ENCODE measurements around the gene CABP5.

Gene CABP5

DNA sequence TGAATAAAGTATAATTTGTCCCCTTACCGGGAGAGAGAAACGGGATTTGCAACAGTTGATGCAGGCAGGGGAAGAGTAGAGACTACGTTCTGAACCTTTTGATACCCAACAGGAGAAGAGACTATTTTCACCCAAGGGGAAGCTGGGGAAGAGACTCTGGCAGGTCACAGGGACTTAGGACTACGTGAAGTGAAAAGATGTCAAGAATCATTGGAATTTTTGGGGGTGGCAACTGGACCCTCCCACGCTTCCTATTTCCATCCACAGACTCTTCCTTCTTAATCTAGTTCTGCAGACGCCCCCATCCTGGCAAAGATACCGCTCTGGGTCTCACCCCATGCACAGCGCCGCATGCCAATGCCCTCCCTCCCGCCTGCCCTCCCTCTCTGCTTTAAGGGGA is 13.8 kb downstream of the CABP5 start:
- no peak for DNase-seq (ENCODE audit: low read depth)

DNA sequence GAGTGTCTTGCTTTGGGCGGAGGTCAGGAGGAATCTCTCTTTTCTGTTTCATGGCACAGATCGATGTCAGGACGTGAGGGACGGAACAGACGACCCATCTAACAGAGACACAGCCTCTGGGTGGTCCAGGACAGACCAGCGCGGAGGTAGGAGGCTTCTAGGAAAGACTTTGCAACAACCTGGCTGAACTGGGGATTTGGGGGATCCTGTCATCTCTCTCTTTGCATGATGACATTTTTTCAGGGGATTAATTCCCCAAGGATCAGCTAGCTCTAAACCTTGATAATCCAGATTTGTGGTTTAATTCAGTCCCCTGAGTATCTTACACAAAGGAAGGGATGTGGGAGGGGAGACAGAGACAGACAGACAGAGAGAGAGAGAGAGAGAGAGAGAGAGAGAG is 14.4 kb downstream of the CABP5 start:
- DNase-seq (ENCODE audit: low read depth), result no peak

DNA sequence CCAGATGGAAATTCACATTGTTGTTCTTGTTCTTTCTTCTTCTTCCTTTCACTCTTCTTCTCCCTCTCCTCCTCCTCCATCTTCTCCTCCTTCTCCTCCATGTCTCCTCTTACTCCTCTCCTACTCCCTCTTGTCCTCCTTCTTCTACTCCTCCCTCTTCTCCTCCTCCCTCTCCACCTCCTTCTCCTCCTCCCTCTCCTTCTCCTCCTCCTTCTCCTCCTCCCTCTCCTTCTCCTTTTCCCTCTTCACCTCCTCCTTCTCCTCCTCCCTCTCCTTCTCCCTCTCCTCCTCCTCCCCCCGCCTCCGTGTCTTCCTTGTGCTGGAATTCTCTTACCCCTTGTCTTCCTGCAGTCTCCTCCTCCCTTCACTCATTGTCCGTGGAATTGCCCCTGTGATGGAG is 18.4 kb downstream of the CABP5 start:
- no peak for DNase-seq (ENCODE audit: low read depth)

DNA sequence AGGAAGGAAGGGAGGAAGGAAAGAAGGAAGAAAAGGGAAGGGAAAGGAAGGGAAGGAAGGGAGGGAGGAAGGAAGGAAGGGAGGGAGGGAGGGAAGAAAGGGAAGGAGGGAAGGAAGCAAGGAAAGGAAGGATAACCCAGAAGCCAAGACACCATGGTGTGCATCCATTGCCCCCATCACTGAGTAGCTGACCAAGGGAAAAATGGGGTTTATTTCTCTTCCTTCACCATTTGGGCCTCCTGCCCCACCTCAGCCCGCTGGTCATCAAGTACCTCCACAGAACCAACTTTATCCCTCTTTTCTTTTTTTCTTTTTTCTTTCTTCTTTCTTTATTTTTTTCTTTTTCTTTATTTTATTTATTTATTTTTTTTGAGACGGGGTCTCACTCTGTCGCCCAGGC is 20.4 kb downstream of the CABP5 start:
- no peak for DNase-seq (ENCODE audit: low read depth)

DNA sequence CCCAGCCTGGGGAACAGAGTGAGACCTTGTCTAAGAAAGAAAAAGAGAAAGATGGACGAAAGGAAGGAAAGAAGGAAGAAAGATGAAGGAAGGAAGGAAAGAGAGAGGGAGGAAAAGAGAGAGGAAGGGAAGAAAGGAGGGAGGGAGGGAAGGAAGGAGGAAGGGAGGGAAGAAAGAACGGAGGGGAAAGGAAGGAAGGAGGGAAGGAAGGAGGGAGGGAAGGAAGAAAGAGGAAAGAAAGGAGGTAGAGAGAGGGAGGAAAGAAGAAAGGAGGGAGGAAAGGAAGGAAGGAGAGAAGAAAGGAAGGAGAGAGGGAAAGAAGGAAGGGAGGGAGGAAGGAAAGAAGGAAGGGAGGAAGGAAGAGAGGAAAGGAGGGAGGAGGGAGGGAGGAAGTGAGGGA is 20.9 kb downstream of the CABP5 start:
- no peak for DNase-seq (ENCODE audit: low read depth)

DNA sequence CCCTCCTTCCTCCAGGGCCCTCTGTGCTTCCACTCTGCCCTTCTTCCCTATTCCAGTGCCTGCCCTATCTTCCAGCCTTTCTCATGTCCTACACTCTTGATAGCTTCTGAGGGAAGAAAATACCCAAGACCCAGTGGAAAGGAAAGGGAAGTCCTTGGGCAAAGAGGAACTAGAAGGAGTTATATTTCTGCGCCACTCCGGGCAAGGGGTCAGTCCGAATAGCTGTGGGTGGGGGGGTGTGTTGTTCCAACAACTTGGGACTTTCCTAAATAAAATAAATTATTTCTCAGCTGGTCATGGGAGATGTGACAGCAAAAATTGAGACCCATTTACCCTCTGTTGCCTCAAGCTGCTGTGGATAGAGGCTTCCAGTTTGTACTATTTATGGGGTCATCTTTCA is 23.2 kb downstream of the CABP5 start:
- DNase-seq (ENCODE audit: low read depth), result no peak

DNA sequence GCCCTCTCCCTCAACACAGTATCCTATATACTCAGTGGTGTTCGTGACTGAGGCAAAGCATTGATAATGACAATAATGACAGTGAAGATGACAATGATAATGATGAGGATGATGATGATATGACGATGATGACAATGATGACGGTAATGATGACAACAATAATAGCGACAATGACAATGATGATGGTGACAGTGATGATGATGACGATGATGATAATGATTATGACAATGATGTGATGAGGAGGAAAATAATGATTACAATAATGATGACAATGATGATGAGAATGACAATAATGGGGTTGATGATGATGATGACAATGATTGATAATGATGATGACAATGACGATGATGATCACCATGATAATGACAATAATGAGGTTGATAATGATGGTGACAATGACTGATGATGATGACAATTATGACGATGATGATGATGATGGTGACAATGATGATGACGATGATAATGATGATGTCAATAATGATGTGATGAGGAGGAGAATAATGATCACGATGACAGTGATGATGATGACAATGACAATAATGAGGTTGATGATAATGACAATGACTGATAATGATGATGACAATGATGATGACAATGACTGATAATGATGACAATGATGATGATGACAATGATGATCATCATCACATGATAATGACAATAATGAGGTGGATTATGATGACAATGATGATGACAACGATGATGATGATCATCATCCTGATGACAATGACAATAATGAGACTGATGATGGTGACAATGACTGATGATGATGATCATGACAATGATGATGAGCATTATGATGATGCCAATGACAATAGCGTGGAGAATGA is 32.7 kb downstream of the CABP5 start:
- DNase-seq (ENCODE audit: low read depth), result no peak

DNA sequence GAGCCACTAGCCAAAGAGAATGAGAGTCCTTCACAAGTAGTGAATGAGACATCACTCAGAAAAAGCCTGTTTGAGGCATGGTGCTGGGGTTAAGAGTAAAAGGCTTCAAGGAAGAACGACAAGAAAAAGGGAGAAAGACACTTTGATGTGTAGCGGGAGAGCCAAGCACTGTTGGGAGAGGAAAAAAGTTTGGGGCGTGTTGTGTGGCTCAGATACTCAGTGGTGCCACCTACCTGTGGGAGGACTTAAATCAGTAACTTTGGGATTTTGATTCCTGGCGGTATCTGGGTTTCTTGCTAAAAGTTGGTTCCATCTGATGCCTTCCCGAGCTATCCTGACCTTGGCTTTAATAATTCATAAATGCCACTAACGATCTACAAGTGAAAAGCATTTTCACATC is 37.1 kb downstream of the CABP5 start:
- no peak for DNase-seq (ENCODE audit: low read depth)

DNA sequence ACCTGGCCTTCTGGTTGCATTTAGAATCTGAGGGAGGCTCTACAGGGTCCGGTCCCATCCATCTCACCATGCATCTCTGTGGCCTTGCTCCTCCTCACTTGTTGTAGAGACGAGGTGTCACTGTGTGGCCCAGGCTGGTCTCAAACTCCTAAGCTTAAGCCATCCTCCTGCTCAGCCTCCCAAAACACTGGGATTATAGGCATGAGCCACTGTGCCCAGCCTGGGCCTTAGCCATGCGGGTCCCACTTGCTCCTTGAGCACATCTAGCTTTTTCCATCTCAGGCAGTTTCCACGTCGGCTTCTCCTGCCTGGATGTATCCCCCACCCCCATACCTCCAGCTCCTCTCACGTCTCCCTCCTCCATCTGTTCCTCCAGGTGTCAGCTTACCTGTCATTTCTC is 39.6 kb downstream of the CABP5 start:
- DNase-seq (ENCODE audit: low read depth), result no peak

DNA sequence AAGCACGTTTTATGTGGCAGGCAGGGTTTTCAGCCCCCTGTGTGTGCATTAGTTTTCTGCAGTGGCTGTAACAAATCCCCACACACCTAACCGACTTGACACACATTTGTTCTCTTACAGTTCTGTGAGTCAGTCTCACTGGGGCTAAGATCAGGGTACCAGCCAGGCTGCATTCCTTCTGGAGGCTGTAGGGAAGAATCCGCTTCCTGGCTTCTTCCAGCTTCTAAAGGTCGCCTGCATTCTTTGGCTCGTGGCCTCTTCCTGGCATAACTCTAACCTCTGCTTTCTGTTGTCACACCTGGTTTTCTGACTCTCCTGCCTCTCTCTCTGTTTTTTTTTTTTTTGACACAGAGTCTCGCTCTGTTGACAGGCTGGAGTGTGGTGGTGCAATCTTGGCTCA is 43.0 kb downstream of the CABP5 start:
- DNase-seq (ENCODE audit: low read depth), result no peak

DNA sequence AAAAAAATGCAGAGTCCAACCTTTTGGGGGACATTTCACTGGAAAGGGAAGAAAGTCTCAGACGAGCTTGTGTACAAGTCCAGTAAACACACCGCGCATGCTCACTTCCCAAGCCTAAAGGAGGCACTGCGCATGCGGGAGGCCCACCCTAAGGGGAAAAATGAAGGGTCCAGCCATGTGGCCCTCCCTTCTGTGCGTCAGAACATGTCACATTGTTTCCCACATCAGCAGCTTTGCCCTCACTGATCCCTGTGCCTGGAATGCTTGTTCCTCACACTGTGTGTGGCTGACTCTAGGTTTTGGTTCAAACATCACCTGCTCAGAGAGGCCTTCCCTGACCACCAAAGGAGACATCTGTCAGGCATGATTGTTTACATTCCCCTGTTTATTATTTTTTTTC is 45.1 kb downstream of the CABP5 start:
- DNase-seq (ENCODE audit: low read depth), result no peak

DNA sequence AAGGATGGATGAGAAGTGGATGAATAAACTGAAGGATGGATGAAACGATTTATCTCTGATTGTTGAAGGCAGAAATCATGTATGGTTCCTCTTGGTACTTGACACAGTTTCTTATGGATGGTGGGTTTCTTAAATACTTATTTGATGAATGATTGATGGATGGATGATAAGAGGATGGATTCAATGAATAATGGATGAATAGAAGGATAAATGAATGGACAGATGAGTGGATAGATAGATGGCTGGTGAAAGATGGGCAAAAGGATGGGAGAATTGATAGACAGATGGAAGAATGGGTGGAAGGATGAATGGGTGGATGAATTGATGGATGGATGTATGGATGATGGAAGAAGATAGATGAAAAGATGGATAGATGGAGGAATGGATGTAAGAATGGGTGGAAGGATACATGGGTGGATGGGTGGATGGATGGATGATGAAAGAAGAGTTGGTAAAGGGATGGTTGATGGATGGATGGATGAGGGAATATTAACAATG is 47.6 kb downstream of the CABP5 start:
- no peak for DNase-seq (ENCODE audit: low read depth)

DNA sequence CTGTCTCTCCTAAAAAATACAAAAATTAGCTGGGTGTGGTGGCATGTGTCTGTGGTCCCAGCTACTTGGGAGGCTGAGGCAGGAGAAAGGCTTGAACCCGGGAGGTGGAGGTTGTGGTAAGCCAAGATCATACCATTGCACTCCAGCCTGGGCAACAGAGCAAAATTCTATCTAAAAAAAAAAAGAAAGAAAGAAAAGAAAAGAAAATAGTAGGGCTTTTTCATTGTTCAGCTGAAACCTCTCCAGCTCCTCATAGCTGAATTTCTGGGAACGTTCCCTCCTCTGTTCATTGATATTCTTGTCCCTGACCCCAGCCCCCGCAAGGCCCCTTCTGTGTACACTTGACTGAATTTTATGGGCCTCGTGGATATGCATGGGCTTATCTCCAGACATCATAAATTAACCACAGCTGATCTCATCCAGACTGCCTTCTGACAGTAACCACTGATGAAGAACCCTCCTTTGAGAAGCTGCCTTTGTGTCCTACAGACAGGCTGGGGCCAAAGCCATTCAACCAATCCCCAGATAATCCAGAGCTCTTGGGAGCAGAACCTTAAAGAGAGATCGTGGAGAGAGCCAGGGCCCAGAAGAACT is 49.6 kb downstream of the CABP5 start, which contains the start of gene ELSPBP1:
Gene ELSPBP1, plus strand, starts transcription at position 424 of the 594 bp plus-strand sequence. CDS start 14,036 bp downstream, outside the sequence.
- DNase-seq (ENCODE audit: low read depth), result no peak

DNA sequence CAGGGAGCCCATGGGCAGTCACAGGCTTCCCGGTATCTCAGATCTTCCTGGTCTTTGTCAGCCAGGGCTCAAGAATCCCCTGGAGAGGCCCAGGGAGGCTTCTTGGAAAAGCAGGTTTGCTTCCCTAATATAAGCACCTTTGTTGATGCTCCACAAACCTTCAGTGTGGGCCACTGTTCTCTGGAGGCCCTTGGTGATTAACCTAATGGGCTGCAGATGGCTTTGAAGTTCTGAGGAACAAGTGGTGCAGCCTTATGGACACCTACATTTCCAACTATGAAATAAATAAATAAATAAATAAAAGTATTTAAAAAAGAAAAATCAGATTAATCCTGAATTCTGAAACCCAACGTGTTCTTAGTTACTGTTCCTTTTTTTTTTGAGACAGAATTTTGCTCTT is 51.8 kb downstream of the CABP5 start, which contains the start of gene BSPH1:
Gene BSPH1, minus strand, starts transcription at position 101 of the 400 bp plus-strand sequence. Its CDS starts 89 bp downstream, at position 12.
- DNase-seq (ENCODE audit: low read depth), result no peak

DNA sequence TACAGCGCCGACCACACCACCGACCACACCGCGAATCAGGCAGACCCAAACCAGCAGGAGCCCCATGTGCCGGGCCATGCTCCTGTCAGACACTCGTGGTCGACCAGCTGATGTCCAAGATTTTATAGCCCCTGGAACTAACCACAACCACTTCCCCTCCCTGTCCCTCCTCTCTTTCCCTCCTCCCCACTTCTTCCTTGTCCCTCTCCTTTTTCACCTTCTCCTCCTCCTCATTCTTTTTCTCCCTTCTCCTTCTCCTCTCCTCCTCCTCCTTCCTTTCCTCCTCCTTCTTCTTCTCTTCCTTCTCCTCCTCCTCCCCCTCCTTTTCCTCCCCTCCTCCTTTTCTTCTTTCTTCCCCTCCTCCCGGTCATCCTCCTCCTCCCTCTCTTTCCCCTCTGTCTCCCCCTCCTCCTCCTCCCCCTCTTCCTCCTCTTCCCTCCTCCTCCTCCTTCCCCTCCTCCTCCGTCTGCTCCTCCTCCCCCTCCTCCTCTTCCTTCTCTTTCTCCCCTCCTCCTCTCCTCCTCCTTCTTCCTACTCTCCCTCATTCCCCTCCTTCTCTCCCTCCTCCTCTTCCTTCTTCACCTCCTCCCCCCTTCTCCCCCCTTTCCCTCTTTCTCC is 52.6 kb downstream of the CABP5 start:
- DNase-seq (ENCODE audit: low read depth), result no peak

Data from fibroblast of gingiva (primary cell).